HG02678 (cell line): Measurements from ENCODE around the gene BPIFA3.

Experiments
- ATAC-seq: cut with Tn5 transposase; IDR thresholded peaks from one replicate; pipeline ENCODE4 v1.9.1; 2021; ENCODE audit warnings: mild to moderate bottlenecking, moderate library complexity; ENCODE audit not compliant: unreplicated experiment

Gene BPIFA3

DNA sequence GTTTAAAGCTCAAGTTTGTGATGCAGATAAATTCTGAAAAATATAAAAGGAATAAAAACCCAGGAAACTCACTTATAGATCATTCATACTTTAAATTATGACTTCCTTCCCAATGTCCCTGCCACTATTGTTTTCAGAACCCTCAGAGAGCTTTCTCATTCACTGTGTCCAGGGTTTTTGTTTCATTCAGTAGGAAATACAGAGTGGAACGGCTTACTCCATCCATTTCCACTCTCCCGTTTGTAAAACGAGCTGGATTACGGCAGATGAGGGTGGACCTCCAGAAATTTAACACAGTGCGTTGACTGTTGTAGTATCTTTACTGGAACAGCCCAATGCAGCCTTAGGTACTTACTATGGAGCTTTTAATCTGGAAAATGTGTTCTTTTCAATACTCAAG lies 42.2 kb downstream of the BPIFA3 start:
- ATAC-seq, result no peak

DNA sequence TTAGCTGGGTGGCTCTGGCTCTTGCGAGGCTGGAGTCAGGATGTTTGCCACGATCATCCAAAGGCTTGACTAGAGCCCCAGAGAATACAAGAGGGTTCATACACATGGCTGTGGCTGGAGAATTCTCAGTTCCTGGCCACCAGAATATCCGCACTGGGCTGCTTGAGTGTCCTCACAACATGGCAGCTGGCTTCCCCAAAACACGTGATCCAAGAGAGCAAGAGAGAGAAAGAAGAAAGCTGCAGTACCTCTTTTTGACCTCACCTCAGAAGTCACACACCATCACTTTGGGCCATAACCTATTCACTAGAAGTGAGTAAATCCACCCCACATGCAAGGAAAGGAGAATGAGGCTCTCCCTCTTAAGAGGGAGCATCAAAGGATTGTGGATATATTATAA lies 44.3 kb downstream of the BPIFA3 start:
- ATAC-seq, result no peak

DNA sequence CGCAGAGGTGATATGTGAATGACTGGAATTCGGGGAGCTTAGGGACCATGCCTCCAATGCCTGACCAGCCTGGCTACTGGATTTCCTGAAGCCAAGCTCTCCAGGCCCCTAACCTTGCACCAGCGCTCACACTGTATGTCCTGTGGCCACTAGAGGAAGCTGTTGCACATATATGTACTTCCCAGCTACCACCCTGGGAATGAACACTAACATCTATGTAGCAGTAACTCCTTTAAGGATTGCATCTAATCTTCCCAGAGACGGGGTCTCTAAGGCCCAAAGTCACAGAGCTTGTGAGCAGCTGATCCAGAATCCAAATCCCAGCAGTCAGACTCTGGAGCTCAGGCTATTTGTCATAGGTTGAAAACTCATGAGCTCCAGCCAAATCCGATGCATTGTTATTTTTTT lies 45.5 kb downstream of the BPIFA3 start:
- no peak for ATAC-seq

DNA sequence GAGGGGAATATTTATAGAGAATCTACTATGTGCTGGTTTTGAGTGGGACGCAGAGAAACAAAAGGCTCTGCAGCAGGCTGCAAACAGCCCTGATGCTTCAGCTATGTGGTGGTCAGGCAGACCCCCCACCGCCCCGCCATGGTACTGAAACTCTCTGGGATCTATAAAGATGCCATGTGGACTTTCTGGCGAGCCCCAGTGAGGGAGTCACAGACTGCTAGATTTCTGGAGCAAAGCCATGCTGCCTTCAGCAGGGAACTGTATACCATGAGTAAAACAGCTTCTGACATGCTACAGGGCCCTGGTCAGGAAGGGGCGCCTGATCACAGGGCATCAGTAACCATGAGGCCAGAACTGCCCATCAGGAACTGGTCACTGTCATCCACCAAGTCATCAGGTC lies 46.6 kb downstream of the BPIFA3 start:
- ATAC-seq, result no peak

DNA sequence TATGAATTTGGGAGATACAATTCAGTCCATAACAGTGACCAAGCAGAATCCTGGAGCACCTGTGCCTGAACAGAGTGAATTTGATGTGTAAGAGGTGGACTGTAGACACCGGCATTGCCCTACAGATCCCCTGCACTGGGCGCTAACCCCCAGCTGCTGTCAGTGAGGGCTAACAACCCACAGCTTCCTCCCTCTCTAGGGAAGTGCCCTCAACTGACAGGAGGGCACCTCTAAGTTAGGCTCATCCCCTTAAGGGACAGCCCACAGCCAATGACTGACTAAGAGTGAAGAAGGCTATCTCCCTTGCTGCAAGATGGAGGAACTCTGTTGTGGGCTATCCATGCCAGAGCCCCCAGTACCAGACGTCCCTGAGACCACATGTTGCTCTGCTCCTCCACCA lies 50.5 kb downstream of the BPIFA3 start:
- no peak for ATAC-seq

DNA sequence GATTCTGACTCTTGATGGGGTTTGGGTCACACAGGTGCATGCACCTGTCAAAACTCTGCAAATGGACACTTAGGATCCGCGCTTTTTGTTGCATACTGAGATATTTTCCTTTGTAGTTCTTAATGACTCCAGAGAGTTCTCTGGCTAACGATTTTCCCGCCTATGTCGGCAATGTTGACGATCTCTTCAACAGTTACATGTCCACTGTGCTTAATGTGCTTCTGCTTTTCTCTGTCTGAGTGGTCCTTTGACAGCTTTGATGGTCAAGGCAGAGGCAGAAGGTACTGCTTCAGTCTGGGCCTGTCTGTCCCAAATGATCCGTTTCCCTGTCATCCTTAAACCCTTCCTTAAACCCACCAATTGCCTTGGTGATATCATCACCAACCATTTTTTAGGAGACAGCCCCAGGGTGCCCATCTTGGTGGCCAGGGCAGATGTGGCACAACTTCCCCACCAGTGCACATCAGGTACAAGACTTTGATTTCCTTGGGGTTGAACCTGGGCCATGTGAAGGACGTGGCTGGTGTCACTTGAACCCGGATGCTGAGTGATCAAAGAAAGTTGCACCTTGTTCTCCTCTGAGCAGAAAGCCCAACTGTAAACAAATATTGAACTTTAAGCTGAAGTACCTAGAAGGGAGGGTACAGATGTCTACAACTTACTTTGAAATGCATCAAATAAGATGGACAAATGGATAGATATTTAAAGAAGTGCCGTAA lies 55.2 kb downstream of the BPIFA3 start:
- ATAC-seq, result no peak

DNA sequence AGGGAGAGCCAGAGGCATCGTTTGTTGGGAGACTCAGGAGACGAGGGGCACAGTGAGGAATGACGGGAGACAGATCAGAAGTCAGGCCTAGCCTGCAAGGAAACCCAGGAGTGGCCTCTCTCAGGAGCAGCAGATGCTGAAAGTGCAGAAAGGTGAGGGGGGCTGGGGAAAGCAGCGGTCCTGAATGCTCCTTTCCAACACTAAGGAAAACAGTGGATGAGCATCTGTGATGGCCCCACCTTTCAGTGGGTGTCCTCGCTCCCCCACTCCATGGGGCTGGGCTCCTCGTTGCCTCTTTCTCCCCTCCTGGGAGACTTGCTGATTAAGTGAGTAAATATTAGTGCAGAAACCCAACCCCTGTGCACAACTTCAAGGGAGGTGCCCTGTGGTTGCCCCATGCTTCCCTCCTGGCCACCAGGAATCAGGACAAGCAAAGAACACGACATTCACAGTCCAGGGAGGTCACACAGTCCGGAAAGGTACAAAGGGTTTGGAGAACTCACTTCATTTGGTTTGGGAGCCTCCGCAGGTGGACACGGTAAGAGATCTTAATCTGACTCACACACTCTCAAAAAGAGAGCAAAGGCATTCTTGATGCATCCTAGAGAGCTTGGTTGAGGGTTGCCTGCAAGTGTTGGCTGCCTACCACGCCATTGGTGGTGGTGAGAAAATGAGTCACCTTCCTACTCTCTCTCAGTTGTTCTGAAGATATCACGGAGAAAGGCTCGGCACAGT lies 56.1 kb downstream of the BPIFA3 start:
- no peak for ATAC-seq

DNA sequence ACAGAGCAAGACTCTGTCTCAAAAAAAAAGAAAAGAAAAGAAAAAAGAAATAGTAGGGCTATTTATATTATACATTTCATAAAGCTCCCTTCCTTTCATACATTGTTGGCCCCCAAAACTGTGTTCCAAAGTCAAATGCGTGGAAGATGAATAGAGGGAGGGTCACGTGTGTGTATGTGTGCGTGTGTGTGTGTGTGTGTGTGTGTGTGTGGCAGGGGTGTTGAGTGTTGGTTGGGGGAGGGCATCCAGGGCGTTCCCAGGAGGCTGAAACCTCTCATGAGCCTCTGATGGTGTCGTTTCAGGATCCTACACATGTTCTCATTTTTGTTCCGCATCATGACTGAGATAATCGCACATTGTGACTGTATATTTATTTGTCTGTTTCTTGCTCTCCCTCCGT lies 58.1 kb downstream of the BPIFA3 start:
- no peak for ATAC-seq

DNA sequence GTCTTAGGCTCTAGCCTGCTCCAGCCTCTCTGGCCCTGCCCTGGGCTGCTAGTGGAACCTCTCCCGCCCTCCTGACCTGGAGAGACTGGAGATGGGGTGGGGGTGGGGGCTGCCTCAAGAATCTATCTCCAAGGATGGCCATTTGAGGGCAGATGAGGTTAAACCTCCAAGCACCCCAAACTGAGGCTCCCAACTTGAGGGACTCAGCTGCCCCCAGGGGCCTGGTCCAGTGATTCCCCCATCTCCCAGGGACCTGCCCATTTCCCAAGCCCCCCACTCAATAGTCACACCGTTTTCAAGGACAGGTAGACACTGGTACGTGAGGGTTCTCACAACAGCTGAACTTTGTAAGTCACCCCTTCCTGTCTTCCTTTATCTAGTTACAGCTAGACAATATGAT lies 58.7 kb downstream of the BPIFA3 start:
- ATAC-seq, result no peak

DNA sequence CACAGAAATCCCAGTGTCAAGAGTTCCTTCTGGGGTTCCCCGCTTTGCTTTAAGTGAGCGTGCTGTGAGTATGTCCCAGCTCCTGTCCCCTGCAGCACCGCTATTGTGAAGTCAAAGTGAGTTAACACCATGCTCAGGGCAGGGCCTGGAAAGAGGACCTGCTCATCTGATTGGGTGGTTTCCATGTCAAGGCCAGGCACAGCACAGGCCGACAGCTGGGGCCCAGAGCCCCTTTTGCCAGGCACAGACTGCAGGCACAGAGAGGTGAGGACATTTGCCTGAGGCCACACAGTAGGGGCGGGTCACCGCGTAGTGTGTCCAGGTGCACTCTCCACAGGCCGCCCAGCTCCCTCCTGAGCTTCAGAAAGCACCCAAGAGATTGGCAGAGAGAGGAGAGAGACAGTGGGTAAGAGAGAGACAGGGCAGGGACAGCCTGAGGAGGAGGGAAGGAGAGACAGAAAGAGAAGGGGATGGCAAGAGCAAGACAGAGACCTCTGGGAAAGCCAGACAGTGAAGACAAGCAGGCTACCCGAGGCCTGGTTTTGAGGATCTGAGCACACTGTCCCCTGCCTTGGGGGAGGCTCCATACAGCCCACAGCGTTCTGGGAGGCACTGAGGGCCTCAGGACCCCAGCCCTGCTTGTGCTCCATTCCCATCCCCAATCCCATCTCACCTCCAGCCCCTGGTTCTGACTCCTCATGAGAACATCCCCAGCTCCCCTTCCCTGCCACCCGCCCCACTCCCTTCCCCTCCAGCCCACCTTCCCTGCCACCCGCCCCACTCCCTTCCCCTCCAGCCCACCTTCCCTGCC lies 59.4 kb downstream of the BPIFA3 start:
- no peak for ATAC-seq
